HEK293 (cell line): ENCODE data around the gene LMAN1L.

Source experiments
- CTCF ChIA-PET: fragments of 350-600 bp; formaldehyde crosslinking; extraction: SDS; loops from one replicate; lab custom pipeline; 2021; ENCODE audit warnings: antibody characterized with exemption; lab: Yijun Ruan, JAX
- POLR2A ChIA-PET: fragments of 300-600 bp; formaldehyde crosslinking; extraction: SDS; loops from one replicate; lab custom pipeline; 2020; ENCODE audit warnings: antibody characterized with exemption, inconsistent platforms; lab: Yijun Ruan, JAX
- H3K27ac ChIP-seq: fragments of 200-500 bp; sonication (Bioruptor generic); 2 replicates; pipeline ENCODE4 v1.5.1; 2014; ENCODE audit warnings: low read depth, low read length, control low read depth, inconsistent platforms; ENCODE audit errors: extremely low read depth
- H3K36me3 ChIP-seq, 2 experiments: fragments of 200-500 bp in 1 of 2; sonication (Bioruptor generic) in 1 of 2; 1 replicate in 1 of 2; 2 replicates in 1 of 2; pipeline ENCODE4 v1.5.1; 2014 to 2017; ENCODE audit warnings: inconsistent platforms in 2 of 2, low read length in 2 of 2; ENCODE audit not compliant: control insufficient read depth in 2 of 2, insufficient read depth in 1 of 2
- H3K4me1 ChIP-seq: fragments of 200-500 bp; sonication (Bioruptor generic); 2 replicates; pipeline ENCODE4 v1.5.1; 2014; ENCODE audit warnings: mild to moderate bottlenecking, low read length, inconsistent platforms; ENCODE audit not compliant: control insufficient read depth, insufficient read depth
- H3K4me3 ChIP-seq: 2 replicates; pipeline ENCODE4 v1.5.1; 2011; ENCODE audit warnings: low read depth, mild to moderate bottlenecking, control low read depth, low read length, moderate library complexity
- H3K9me3 ChIP-seq: fragments of 200-500 bp; sonication (Bioruptor generic); 2 replicates; pipeline ENCODE4 v1.5.1; 2014; ENCODE audit warnings: low read depth, low read length, inconsistent platforms; ENCODE audit not compliant: control insufficient read depth, insufficient read depth
- GLIS2 ChIP-seq: fragments of 450-650 bp; formaldehyde crosslinking; IDR thresholded peaks from 2 replicates; pipeline ENCODE4 v1.5.1; 2016; ENCODE audit warnings: missing biosample characterization, missing genetic modification characterization
- KLF1 ChIP-seq: fragments of 450-650 bp; formaldehyde crosslinking; IDR thresholded peaks from 2 replicates; pipeline ENCODE4 v1.5.1; 2016; ENCODE audit warnings: missing biosample characterization, missing genetic modification characterization
- OSR2 ChIP-seq: fragments of 450-650 bp; formaldehyde crosslinking; IDR thresholded peaks from 2 replicates; pipeline ENCODE4 v1.5.1; 2016; ENCODE audit warnings: missing biosample characterization, missing genetic modification characterization
- PATZ1 ChIP-seq: fragments of 450-650 bp; formaldehyde crosslinking; IDR thresholded peaks from 2 replicates; pipeline ENCODE4 v1.5.1; 2016; ENCODE audit warnings: missing biosample characterization, missing genetic modification characterization
- SCRT2 ChIP-seq: fragments of 450-650 bp; formaldehyde crosslinking; IDR thresholded peaks from 2 replicates; pipeline ENCODE4 v1.5.1; 2016; ENCODE audit warnings: missing biosample characterization, missing genetic modification characterization
- SP2 ChIP-seq: fragments of 450-650 bp; formaldehyde crosslinking; IDR thresholded peaks from 2 replicates; pipeline ENCODE4 v1.5.1; 2016; ENCODE audit warnings: missing biosample characterization, missing genetic modification characterization
- WT1 ChIP-seq: fragments of 450-650 bp; formaldehyde crosslinking; IDR thresholded peaks from 2 replicates; pipeline ENCODE4 v1.5.1; 2016; ENCODE audit warnings: missing biosample characterization, missing genetic modification characterization
- ZBTB17 ChIP-seq: fragments of 450-650 bp; formaldehyde crosslinking; IDR thresholded peaks from 2 replicates; pipeline ENCODE4 v1.5.1; 2016; ENCODE audit warnings: missing biosample characterization, missing genetic modification characterization
- ZBTB44 ChIP-seq: fragments of 450-650 bp; IDR thresholded peaks from 2 replicates; pipeline ENCODE4 v1.5.1; 2018; ENCODE audit warnings: missing biosample characterization, mild to moderate bottlenecking, missing genetic modification characterization
- ZFP69B ChIP-seq: fragments of 450-650 bp; formaldehyde crosslinking; IDR thresholded peaks from 2 replicates; pipeline ENCODE4 v1.5.1; 2016; ENCODE audit warnings: missing biosample characterization, missing genetic modification characterization
- ZNF10 ChIP-seq: fragments of 450-650 bp; formaldehyde crosslinking; IDR thresholded peaks from 2 replicates; pipeline ENCODE4 v1.5.1; 2017; ENCODE audit warnings: missing biosample characterization, missing genetic modification characterization
- ZNF169 ChIP-seq: fragments of 450-650 bp; formaldehyde crosslinking; IDR thresholded peaks from 2 replicates; pipeline ENCODE4 v1.5.1; 2016; ENCODE audit warnings: missing biosample characterization, missing genetic modification characterization
- ZNF24 ChIP-seq: fragments of 450-650 bp; formaldehyde crosslinking; IDR thresholded peaks from 2 replicates; pipeline ENCODE4 v1.5.1; 2016; ENCODE audit warnings: missing biosample characterization, missing genetic modification characterization
- ZNF274 ChIP-seq, 2 experiments: fragments of 200-500 bp in 1 of 2; fragments of 450-650 bp in 1 of 2; sonication (Bioruptor generic) in 1 of 2; formaldehyde crosslinking in 1 of 2; IDR thresholded peaks; 2 replicates each; pipeline versions ENCODE4 v1.5.1 to v1.6.1; 2014 to 2016; ENCODE audit warnings: borderline replicate concordance in 1 of 2, inconsistent platforms in 1 of 2, low read length in 1 of 2, missing biosample characterization in 1 of 2, missing genetic modification characterization in 1 of 2
- ZNF280D ChIP-seq: fragments of 450-650 bp; formaldehyde crosslinking; IDR thresholded peaks from 2 replicates; pipeline ENCODE4 v1.5.1; 2016; ENCODE audit warnings: missing biosample characterization, missing genetic modification characterization
- ZNF324 ChIP-seq: fragments of 450-650 bp; formaldehyde crosslinking; IDR thresholded peaks from 2 replicates; pipeline ENCODE4 v1.5.1; 2016; ENCODE audit warnings: missing biosample characterization, missing genetic modification characterization
- ZNF335 ChIP-seq: fragments of 450-650 bp; formaldehyde crosslinking; conservative IDR thresholded peaks from 2 replicates; pipeline ENCODE4 v1.5.1; 2016; ENCODE audit warnings: missing biosample characterization, missing genetic modification characterization
- ZNF629 ChIP-seq: fragments of 450-650 bp; formaldehyde crosslinking; IDR thresholded peaks from 2 replicates; pipeline ENCODE4 v1.5.1; 2017; ENCODE audit warnings: missing biosample characterization, missing genetic modification characterization
- ZNF776 ChIP-seq: fragments of 450-650 bp; formaldehyde crosslinking; IDR thresholded peaks from 2 replicates; pipeline ENCODE4 v1.5.0; 2017; ENCODE audit warnings: missing biosample characterization, missing genetic modification characterization, borderline replicate concordance
- ZNF785 ChIP-seq: fragments of 450-650 bp; formaldehyde crosslinking; IDR thresholded peaks from 2 replicates; pipeline ENCODE4 v1.5.1; 2016; ENCODE audit warnings: missing biosample characterization, missing genetic modification characterization
- ZSCAN16 ChIP-seq: fragments of 450-650 bp; formaldehyde crosslinking; IDR thresholded peaks from 2 replicates; pipeline ENCODE4 v1.5.1; 2016; ENCODE audit warnings: missing biosample characterization, missing genetic modification characterization
- TF ChIP-seq, protein P1 (sequence below): fragments of 450-650 bp; formaldehyde crosslinking; IDR thresholded peaks from 2 replicates; pipeline ENCODE4 v1.5.1; 2016; ENCODE audit warnings: missing biosample characterization, missing genetic modification characterization
- TF ChIP-seq, protein P2 (sequence below): fragments of 450-650 bp; formaldehyde crosslinking; IDR thresholded peaks from 2 replicates; pipeline ENCODE4 v1.5.1; 2016; ENCODE audit warnings: missing biosample characterization, missing genetic modification characterization

The LMAN1L gene

DNA sequence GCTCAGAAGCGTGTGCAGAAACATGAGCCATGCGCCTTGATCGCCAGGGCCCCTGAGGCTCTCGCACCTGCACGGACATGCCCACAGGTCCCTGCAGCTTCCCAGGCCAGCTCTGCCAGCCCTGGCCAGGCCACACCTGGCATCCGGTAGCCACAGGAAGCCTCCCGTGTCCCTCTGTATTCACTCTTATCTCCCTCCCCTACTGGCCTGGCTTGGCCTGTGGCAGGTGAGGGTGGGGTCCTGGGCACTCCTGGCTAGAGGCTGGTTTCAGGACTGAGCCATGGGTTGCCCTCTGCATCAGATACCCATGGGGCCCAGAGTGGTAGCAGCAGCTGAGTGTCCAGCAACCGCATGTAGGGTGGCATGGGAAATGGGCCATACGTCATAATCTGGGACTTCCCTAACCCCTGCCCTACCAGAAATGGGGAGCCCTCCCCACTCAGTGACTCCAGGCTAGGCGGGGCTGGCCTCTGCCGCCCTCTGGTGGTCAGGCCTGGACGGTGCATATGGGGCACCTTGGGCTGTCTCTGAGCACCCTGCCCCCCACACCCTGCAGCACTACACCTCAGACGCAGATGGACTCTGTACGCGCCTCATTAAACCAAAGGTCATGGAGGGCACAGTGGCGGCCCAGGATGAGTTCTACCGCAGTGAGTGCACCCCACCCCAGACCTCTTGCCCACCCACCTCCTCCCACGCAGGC is 12.6 kb upstream of the LMAN1L start:
- Histone ChIP-seq H3K27ac (peak overlapping the region; percentile 20; the same call in 1 of the 2 replicates), H3K4me1 (no peaks in the 10 kb centered on the region), H3K4me3 (no peak overlapping the region), H3K36me3 (peaks cover 20 to 66% of the 10 kb centered on the region in 2 experiments; a peak in 2 of 3 replicates), H3K9me3 (no peaks in the 10 kb centered on the region)
- ChIA-PET CTCF (interaction anchor here (0.6 to 25.7 kb wide), 33 partner anchors 8 to 649 kb away, joined by 3 to 649 read pairs (median 4); partner anchors contain the start of gene CSK), POLR2A (interaction anchor here (1.0 kb wide), 1 partner anchor 12 kb away, joined by 3 read pairs; no protein-coding TSS in a partner anchor)
- peak; percentile 54 for TF ChIP-seq SCRT2
- TF ChIP-seq ZFP69B (tag by site-specific recombination), result peak; percentile 58; the same call in 1 of the 2 replicates
- no peak for TF ChIP-seq ZNF169 (tag by site-specific recombination)
- no peak for TF ChIP-seq ZNF785 (tag by site-specific recombination)
- TF ChIP-seq, protein P1, sequence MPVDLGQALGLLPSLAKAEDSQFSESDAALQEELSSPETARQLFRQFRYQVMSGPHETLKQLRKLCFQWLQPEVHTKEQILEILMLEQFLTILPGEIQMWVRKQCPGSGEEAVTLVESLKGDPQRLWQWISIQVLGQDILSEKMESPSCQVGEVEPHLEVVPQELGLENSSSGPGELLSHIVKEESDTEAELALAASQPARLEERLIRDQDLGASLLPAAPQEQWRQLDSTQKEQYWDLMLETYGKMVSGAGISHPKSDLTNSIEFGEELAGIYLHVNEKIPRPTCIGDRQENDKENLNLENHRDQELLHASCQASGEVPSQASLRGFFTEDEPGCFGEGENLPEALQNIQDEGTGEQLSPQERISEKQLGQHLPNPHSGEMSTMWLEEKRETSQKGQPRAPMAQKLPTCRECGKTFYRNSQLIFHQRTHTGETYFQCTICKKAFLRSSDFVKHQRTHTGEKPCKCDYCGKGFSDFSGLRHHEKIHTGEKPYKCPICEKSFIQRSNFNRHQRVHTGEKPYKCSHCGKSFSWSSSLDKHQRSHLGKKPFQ, result no peak
- no peak for TF ChIP-seq ZNF335 (tag by site-specific recombination)
- peak; percentile 97 for TF ChIP-seq PATZ1 (tag by site-specific recombination)
- TF ChIP-seq, protein P2, sequence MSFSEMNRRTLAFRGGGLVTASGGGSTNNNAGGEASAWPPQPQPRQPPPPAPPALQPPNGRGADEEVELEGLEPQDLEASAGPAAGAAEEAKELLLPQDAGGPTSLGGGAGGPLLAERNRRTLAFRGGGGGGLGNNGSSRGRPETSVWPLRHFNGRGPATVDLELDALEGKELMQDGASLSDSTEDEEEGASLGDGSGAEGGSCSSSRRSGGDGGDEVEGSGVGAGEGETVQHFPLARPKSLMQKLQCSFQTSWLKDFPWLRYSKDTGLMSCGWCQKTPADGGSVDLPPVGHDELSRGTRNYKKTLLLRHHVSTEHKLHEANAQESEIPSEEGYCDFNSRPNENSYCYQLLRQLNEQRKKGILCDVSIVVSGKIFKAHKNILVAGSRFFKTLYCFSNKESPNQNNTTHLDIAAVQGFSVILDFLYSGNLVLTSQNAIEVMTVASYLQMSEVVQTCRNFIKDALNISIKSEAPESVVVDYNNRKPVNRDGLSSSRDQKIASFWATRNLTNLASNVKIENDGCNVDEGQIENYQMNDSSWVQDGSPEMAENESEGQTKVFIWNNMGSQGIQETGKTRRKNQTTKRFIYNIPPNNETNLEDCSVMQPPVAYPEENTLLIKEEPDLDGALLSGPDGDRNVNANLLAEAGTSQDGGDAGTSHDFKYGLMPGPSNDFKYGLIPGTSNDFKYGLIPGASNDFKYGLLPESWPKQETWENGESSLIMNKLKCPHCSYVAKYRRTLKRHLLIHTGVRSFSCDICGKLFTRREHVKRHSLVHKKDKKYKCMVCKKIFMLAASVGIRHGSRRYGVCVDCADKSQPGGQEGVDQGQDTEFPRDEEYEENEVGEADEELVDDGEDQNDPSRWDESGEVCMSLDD, result peak; percentile 82; the same call in 1 of the 2 replicates
- peak; percentile 38 for TF ChIP-seq SP2 (tag by site-specific recombination)
- 0 out of 2 replicates have a peak, but pooled peaks have one; percentile 11 for TF ChIP-seq OSR2 (tag by site-specific recombination)
- TF ChIP-seq ZNF274 (IDR thresholded peaks at IDR 0.05; ENCODE audit: low read length), result no peak
- TF ChIP-seq ZNF274 (tag by site-specific recombination; IDR thresholded peaks at IDR 0.05; ENCODE audit: borderline replicate concordance), result no peak
- TF ChIP-seq ZNF280D (tag by site-specific recombination), result no peak
- peak; percentile 56; the same call in 1 of the 2 replicates for TF ChIP-seq ZNF24 (tag by site-specific recombination)
- no peak for TF ChIP-seq ZSCAN16
- TF ChIP-seq KLF1 (tag by site-specific recombination), result peak; percentile 52
- peak; percentile 32; the same call in 1 of the 2 replicates for TF ChIP-seq ZBTB44
- TF ChIP-seq ZBTB17, result peak; percentile 76
- peak; percentile 81 for TF ChIP-seq ZNF629 (tag by site-specific recombination)
- TF ChIP-seq ZNF324 (tag by site-specific recombination), result 0 out of 2 replicates have a peak, but pooled peaks have one; percentile 54
- TF ChIP-seq GLIS2 (tag by site-specific recombination), result 0 out of 2 replicates have a peak, but pooled peaks have one; percentile 12
- 0 out of 2 replicates have a peak, but pooled peaks have one; percentile 25 for TF ChIP-seq WT1 (tag by site-specific recombination)
- no peak for TF ChIP-seq ZNF776 (tag by site-specific recombination)
- TF ChIP-seq ZNF10, result 0 out of 2 replicates have a peak, but pooled peaks have one; percentile 25
